ENCODE measurements around the gene FYN.

FYN gene

DNA sequence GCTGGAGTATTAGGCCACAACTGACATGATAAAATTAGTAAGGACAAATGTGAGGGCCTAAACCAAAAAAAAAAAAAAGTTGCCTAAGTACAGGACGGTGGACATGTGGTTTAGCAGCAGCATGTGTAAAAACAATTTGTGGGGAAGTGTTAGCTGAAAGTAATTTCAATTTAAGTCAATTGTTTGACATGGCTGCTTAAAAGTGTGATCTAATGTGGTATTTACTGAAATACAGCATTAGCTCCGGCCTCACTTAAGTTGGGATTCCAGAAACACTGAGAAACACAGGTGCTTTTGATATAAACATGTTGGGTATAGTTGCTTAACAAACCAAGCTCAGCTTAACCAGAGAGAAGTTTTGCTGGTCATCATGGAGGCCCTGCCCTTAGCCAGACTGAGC lies 119.7 kb downstream of the FYN start:
- Histone ChIP-seq H3K79me2 (ENCODE audit: insufficient read depth, low read length) (no peaks in the 10 kb centered on the region), H2AFZ (ENCODE audit: low read depth, low read length, severe bottlenecking) (no peak overlapping the region), H3F3A (ENCODE audit: insufficient read depth) (no peaks in the 10 kb centered on the region), H4K20me1 (ENCODE audit: low read depth, low read length) (no peaks in the 10 kb centered on the region), H3K4me3 (ENCODE audit: insufficient read depth, low read length, poor library complexity, severe bottlenecking) (no peak overlapping the region), H3K9ac (ENCODE audit: low read length) (no peak overlapping the region), H3K36me3 (ENCODE audit: low read length) (no peaks in the 10 kb centered on the region), H3K9me2 (replicated peaks; ENCODE audit: insufficient read depth, low read length) (no peaks in the 10 kb centered on the region), H3K27ac (ENCODE audit: low read depth, low read length) (no peak overlapping the region), H3K4me2 (ENCODE audit: low read depth, low read length, poor library complexity, severe bottlenecking) (no peak overlapping the region), H3K27me3 (ENCODE audit: low read length) (no peaks in the 10 kb centered on the region), H3K9me3 (ENCODE audit: insufficient read depth, low read length) (no peaks in the 10 kb centered on the region)
- TF ChIP-seq EZH2phosphoT487 (conservative IDR thresholded peaks at IDR 0.05; ENCODE audit: low read length): no peak
- TF ChIP-seq, protein P1, sequence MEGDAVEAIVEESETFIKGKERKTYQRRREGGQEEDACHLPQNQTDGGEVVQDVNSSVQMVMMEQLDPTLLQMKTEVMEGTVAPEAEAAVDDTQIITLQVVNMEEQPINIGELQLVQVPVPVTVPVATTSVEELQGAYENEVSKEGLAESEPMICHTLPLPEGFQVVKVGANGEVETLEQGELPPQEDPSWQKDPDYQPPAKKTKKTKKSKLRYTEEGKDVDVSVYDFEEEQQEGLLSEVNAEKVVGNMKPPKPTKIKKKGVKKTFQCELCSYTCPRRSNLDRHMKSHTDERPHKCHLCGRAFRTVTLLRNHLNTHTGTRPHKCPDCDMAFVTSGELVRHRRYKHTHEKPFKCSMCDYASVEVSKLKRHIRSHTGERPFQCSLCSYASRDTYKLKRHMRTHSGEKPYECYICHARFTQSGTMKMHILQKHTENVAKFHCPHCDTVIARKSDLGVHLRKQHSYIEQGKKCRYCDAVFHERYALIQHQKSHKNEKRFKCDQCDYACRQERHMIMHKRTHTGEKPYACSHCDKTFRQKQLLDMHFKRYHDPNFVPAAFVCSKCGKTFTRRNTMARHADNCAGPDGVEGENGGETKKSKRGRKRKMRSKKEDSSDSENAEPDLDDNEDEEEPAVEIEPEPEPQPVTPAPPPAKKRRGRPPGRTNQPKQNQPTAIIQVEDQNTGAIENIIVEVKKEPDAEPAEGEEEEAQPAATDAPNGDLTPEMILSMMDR (IDR thresholded peaks at IDR 0.05; ENCODE audit: insufficient read depth, low read length, poor library complexity, severe bottlenecking): no peak

DNA sequence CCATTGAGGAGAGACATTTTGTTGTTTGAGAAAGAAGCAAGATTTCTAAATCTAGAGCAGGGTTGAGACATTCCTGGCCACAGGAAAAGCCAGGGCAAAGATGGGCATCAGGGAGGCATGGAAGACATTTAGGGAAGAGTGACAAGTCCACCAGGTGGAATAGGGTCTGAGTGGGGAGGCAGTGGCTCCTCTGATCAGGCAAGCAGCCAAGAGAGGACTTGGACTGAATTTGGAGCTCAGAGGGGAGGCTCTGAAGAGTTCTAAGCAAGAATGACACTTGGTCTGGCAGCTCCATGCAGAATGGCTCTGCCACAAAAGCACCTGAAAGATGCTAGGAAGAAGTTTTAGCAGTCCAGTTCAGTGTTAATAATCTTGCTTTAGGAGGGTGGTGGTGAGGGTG lies 120.8 kb downstream of the FYN start:
- Histone ChIP-seq H3K36me3 (ENCODE audit: low read length) (no peaks in the 10 kb centered on the region), H3K27me3 (ENCODE audit: low read length) (no peaks in the 10 kb centered on the region), H3K9ac (ENCODE audit: low read length) (no peak overlapping the region), H3K27ac (ENCODE audit: low read depth, low read length) (no peak overlapping the region), H3F3A (ENCODE audit: insufficient read depth) (no peaks in the 10 kb centered on the region), H3K4me3 (ENCODE audit: insufficient read depth, low read length, poor library complexity, severe bottlenecking) (no peak overlapping the region), H3K79me2 (ENCODE audit: insufficient read depth, low read length) (no peaks in the 10 kb centered on the region), H3K9me3 (ENCODE audit: insufficient read depth, low read length) (no peaks in the 10 kb centered on the region), H3K4me2 (ENCODE audit: low read depth, low read length, poor library complexity, severe bottlenecking) (no peak overlapping the region), H2AFZ (ENCODE audit: low read depth, low read length, severe bottlenecking) (no peak overlapping the region), H3K9me2 (replicated peaks; ENCODE audit: insufficient read depth, low read length) (no peaks in the 10 kb centered on the region), H4K20me1 (ENCODE audit: low read depth, low read length) (no peaks in the 10 kb centered on the region)
- TF ChIP-seq EZH2phosphoT487 (conservative IDR thresholded peaks at IDR 0.05; ENCODE audit: low read length): no peak
- TF ChIP-seq, protein P1 (IDR thresholded peaks at IDR 0.05; ENCODE audit: insufficient read depth, low read length, poor library complexity, severe bottlenecking): no peak

DNA sequence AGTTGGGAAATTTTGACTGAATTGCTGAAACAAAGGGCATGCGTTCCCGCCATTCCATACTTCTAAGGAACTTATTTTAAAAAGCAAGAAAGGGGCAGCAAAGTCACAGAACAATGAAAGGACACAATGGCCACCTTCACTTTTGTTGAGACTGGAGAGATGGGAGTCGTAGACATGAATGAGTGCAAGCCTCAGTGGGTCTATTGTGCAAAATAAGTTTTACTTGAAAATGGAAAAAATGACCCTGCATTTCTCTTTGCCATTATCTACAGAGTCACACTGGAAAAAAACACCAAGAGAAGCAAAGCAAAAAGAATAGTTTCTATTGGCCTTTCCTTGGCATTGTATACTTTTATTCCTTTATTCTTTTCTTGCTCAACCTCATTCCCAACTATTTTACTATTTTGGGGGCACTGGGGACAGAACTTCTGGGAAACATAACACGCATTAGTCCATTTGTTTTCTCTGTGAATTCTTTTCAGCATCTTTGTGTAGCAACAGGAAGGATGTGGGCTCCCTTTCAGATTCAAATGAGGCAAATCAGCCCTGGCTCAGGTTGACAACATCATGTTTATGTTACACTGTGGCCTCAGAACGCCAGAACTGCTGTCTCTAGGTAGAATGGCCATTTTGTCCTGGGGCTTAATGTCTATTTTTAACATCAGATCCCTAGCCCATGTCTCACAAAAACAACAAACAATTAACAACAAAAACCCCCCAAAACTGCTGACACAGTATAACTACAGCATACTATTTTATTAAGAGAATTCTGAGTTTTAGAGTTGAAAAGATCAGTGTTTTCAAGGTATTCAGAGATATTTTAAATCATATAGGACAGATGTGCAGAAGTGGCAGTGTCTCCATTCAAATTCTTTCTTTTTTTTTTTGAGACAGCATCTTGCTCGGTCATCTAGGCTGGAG lies 122.2 kb downstream of the FYN start:
- no peaks in the 10 kb centered on the region for H3K36me3 ChIP-seq (ENCODE audit: low read length)

More for the DNA sequence above, 122.2 kb downstream of the FYN start:
- Histone ChIP-seq H3K9ac (ENCODE audit: low read length) (no peak overlapping the region), H3K27me3 (ENCODE audit: low read length) (no peaks in the 10 kb centered on the region), H3F3A (ENCODE audit: insufficient read depth) (no peaks in the 10 kb centered on the region), H3K4me3 (ENCODE audit: insufficient read depth, low read length, poor library complexity, severe bottlenecking) (no peak overlapping the region), H3K4me2 (ENCODE audit: low read depth, low read length, poor library complexity, severe bottlenecking) (no peak overlapping the region), H3K9me3 (ENCODE audit: insufficient read depth, low read length) (no peaks in the 10 kb centered on the region), H3K27ac (ENCODE audit: low read depth, low read length) (no peak overlapping the region), H3K9me2 (replicated peaks; ENCODE audit: insufficient read depth, low read length) (no peaks in the 10 kb centered on the region), H3K79me2 (ENCODE audit: insufficient read depth, low read length) (no peaks in the 10 kb centered on the region), H2AFZ (ENCODE audit: low read depth, low read length, severe bottlenecking) (no peak overlapping the region), H4K20me1 (ENCODE audit: low read depth, low read length) (no peaks in the 10 kb centered on the region)
- TF ChIP-seq EZH2phosphoT487 (conservative IDR thresholded peaks at IDR 0.05; ENCODE audit: low read length): no peak
- TF ChIP-seq, protein P1 (IDR thresholded peaks at IDR 0.05; ENCODE audit: insufficient read depth, low read length, poor library complexity, severe bottlenecking): no peak

Measured in SU-DHL-6 (cell line).